OCI-LY1 (cell line): Measurements from ENCODE around the gene SEL1L3.

Source experiments
- H2AFZ ChIP-seq: fragments of 200-600 bp; sonication (generic), shearing (Covaris generic); 2 replicates; pipeline ENCODE4 v1.6.0; 2014; ENCODE audit warnings: antibody characterized with exemption, mild to moderate bottlenecking, low read length
- H3F3A ChIP-seq: fragments of 200-600 bp; sonication (generic), shearing (Covaris generic); 2 replicates; pipeline ENCODE4 v1.6.0; 2014; ENCODE audit warnings: mild to moderate bottlenecking, antibody characterized with exemption, low read length, moderate library complexity; ENCODE audit not compliant: insufficient read depth
- H3K27ac ChIP-seq: fragments of 200-600 bp; sonication (generic); 2 replicates; pipeline ENCODE4 v1.5.1; 2014; ENCODE audit warnings: low read length, mixed run types, mild to moderate bottlenecking, low read depth; ENCODE audit not compliant: poor library complexity, severe bottlenecking
- H3K27me3 ChIP-seq: fragments of 200-600 bp; sonication (generic); 2 replicates; pipeline ENCODE4 v1.6.0; 2014; ENCODE audit warnings: antibody characterized with exemption, mild to moderate bottlenecking, low read length, moderate library complexity; ENCODE audit not compliant: insufficient read depth
- H3K36me3 ChIP-seq: fragments of 200-600 bp; sonication (generic); 2 replicates; pipeline ENCODE4 v1.6.1; 2014; ENCODE audit warnings: mild to moderate bottlenecking, antibody characterized with exemption, low read length, moderate library complexity, mixed read lengths; ENCODE audit not compliant: insufficient read depth
- H3K4me1 ChIP-seq: fragments of 200-600 bp; sonication (generic); 2 replicates; pipeline ENCODE4 v1.5.1; 2014; ENCODE audit warnings: mild to moderate bottlenecking, low read length, moderate library complexity; ENCODE audit not compliant: insufficient read depth, severe bottlenecking
- H3K4me2 ChIP-seq: fragments of 200-600 bp; sonication (generic), shearing (Covaris generic); 2 replicates; pipeline ENCODE4 v1.6.1; 2014; ENCODE audit warnings: low read length
- H3K4me3 ChIP-seq: fragments of 200-600 bp; sonication (generic); 2 replicates; pipeline ENCODE4 v1.5.1; 2014; ENCODE audit warnings: low read length, low read depth, mild to moderate bottlenecking, mixed read lengths; ENCODE audit not compliant: poor library complexity, severe bottlenecking
- H3K79me2 ChIP-seq: fragments of 200-600 bp; shearing (Covaris generic); 2 replicates; pipeline ENCODE4 v1.6.1; 2016; ENCODE audit warnings: mixed run types, low read length, mixed read lengths; ENCODE audit not compliant: insufficient read depth
- H3K9ac ChIP-seq: fragments of 200-600 bp; sonication (generic), shearing (Covaris generic); 2 replicates; pipeline ENCODE4 v1.6.1; 2014; ENCODE audit warnings: mild to moderate bottlenecking, low read length, mixed read lengths
- H3K9me2 ChIP-seq: fragments of 200-600 bp; sonication (generic), shearing (Covaris generic); 2 replicates; pipeline ENCODE4 v1.6.1; 2014; ENCODE audit warnings: low read depth, mild to moderate bottlenecking, low read length, mixed read lengths
- H3K9me3 ChIP-seq: fragments of 200-600 bp; shearing (Covaris generic); 2 replicates; pipeline ENCODE4 v1.6.1; 2014; ENCODE audit warnings: low read length, mixed read lengths
- H4K20me1 ChIP-seq: fragments of 200-600 bp; sonication (generic), shearing (Covaris generic); 2 replicates; pipeline ENCODE4 v1.6.0; 2016; ENCODE audit warnings: mild to moderate bottlenecking, low read length; ENCODE audit not compliant: insufficient read depth
- CTCF ChIP-seq: fragments of 200-600 bp; sonication (generic), shearing (Covaris generic); IDR thresholded peaks from 2 replicates; pipeline ENCODE4 v1.5.1; 2017; ENCODE audit warnings: mild to moderate bottlenecking, antibody characterized with exemption, low read length, moderate library complexity, mixed read lengths
- EZH2 ChIP-seq: fragments of 200-600 bp; sonication (generic), shearing (Covaris generic); IDR thresholded peaks from 2 replicates; pipeline ENCODE4 v1.8.0; 2017; ENCODE audit warnings: borderline replicate concordance, mixed run types, mild to moderate bottlenecking, antibody characterized with exemption, low read length, moderate library complexity, mixed read lengths

Gene SEL1L3

GRCh38 chr4:25839687-25840086, 23.1 kb downstream of the SEL1L3 start:
- no peaks in the 10 kb centered on the region for H4K20me1 ChIP-seq
- H3K27ac ChIP-seq = no peak overlapping the region
- H3K9me3 ChIP-seq = no peaks in the 10 kb centered on the region
- peaks cover 79% of the 10 kb centered on the region for H3K79me2 ChIP-seq
- TF ChIP-seq EZH2 = no peak
- TF ChIP-seq CTCF = no peak
- H3K36me3 ChIP-seq = peaks cover 79% of the 10 kb centered on the region
- no peak overlapping the region for H2AFZ ChIP-seq
- H3K4me2 ChIP-seq = no peak overlapping the region
- no peak overlapping the region for H3K9ac ChIP-seq
- no peaks in the 10 kb centered on the region for H3F3A ChIP-seq
- no peaks in the 10 kb centered on the region for H3K27me3 ChIP-seq
- no peaks in the 10 kb centered on the region for H3K9me2 ChIP-seq
- no peak overlapping the region for H3K4me3 ChIP-seq
- H3K4me1 ChIP-seq = peaks cover 24% of the 10 kb centered on the region

- Histone ChIP-seq H3F3A (no peaks in the 10 kb centered on the region), H3K79me2 (peaks cover 79% of the 10 kb centered on the region), H3K4me3 (no peak overlapping the region), H2AFZ (no peak overlapping the region), H3K4me1 (peaks cover 20% of the 10 kb centered on the region), H3K36me3 (peaks cover 79% of the 10 kb centered on the region), H3K27ac (no peak overlapping the region), H4K20me1 (no peaks in the 10 kb centered on the region), H3K27me3 (no peaks in the 10 kb centered on the region), H3K9me3 (no peaks in the 10 kb centered on the region), H3K9ac (no peak overlapping the region), H3K9me2 (no peaks in the 10 kb centered on the region), H3K4me2 (no peak overlapping the region)
- TF ChIP-seq CTCF (no peak), EZH2 (no peak)
Measured at GRCh38 chr4:25839233-25839632, 23.6 kb downstream of the SEL1L3 start.

GRCh38 chr4:25838526-25838925, 24.3 kb downstream of the SEL1L3 start:
- no peaks in the 10 kb centered on the region for H4K20me1 ChIP-seq
- H3K79me2 ChIP-seq = peaks cover 75% of the 10 kb centered on the region
- no peak overlapping the region for H3K27ac ChIP-seq

More at GRCh38 chr4:25838526-25838925, 24.3 kb downstream of the SEL1L3 start:
- H3K36me3 ChIP-seq = peaks cover 79% of the 10 kb centered on the region
- H3K9me2 ChIP-seq = no peaks in the 10 kb centered on the region
- H3K4me2 ChIP-seq = no peak overlapping the region
- no peak overlapping the region for H3K4me3 ChIP-seq
- peaks cover 13% of the 10 kb centered on the region for H3K4me1 ChIP-seq
- TF ChIP-seq EZH2 (no peak), CTCF (no peak)
- no peaks in the 10 kb centered on the region for H3K27me3 ChIP-seq
- H3K9ac ChIP-seq = no peak overlapping the region
- no peaks in the 10 kb centered on the region for H3K9me3 ChIP-seq
- no peak overlapping the region for H2AFZ ChIP-seq
- H3F3A ChIP-seq = no peaks in the 10 kb centered on the region
